Posterior vena cava (tissue), 2 donors: ENCODE measurements around the gene SLC5A1. TPM values are rescaled to one million over a fixed set of nuclear protein-coding genes. Genes with fewer than 3 reads are reported as not detected.

Experiments
- total RNA-seq, 2 donors: library from RNA; stranded (reverse); fragmentation: NEBNext Ultra II Directional; extraction: Animal tissue kit (Norgen Biotek cat#: 25700); gene quantifications; one replicate each; pipeline ENCODE4 v1.2.1, GENCODE V29; 2021
- donor health status: DM: yes; HTN: yes; CAD: no.
- donor health status: DM: yes; HTN: yes; CAD: no.

SLC5A1 gene
- total RNA-seq, 2 donors from 2014 or later: 0.05 TPM; not detected in 1

Other genes starting within 250 kb of the SLC5A1 start
- gene YWHAH, start 98.7 kb upstream of the SLC5A1 start, total RNA-seq: 100 to 1,000 TPM; 425 to 833 TPM
- not detected for gene C22orf42, start 116.0 kb downstream of the SLC5A1 start, total RNA-seq
- not detected for gene RFPL2, start 161.8 kb downstream of the SLC5A1 start, total RNA-seq
- under 1 TPM; 0.32 to 0.43 TPM for gene SLC5A4, start 212.1 kb downstream of the SLC5A1 start, total RNA-seq